Endodermal cell (in vitro differentiated cells): ENCODE measurements around the gene KBTBD4. TPM values are rescaled to one million over a fixed set of nuclear protein-coding genes. Genes with fewer than 3 reads are reported as not detected.
A peak's percentile ranks its signal among the peaks of the same experiment; 100 is the strongest.

Source experiments
- DNase-seq: peaks from one replicate; pipeline ENCODE4 v3.0.0-alpha.2; 2017
- H3K27ac ChIP-seq: 2 replicates; pipeline ENCODE4 v1.5.1; 2013; ENCODE audit warnings: mild to moderate bottlenecking, low read depth, low read length, moderate library complexity
- H3K27me3 ChIP-seq: 2 replicates; pipeline ENCODE4 v1.6.1; 2013; ENCODE audit warnings: mild to moderate bottlenecking, low read length, moderate library complexity; ENCODE audit not compliant: insufficient read depth, control insufficient read depth, poor library complexity, severe bottlenecking
- H3K36me3 ChIP-seq: 2 replicates; pipeline ENCODE4 v1.7.0; 2013; ENCODE audit warnings: mild to moderate bottlenecking, low read length, moderate library complexity; ENCODE audit not compliant: control insufficient read depth, insufficient read depth
- H3K4me1 ChIP-seq: one replicate; pipeline ENCODE4 v1.7.0; 2013; ENCODE audit warnings: low read length; ENCODE audit not compliant: control insufficient read depth, insufficient read depth
- H3K4me3 ChIP-seq: 2 replicates; pipeline ENCODE4 v1.5.1; 2013; ENCODE audit warnings: mild to moderate bottlenecking, low read length, moderate library complexity
- H3K9ac ChIP-seq: 2 replicates; pipeline ENCODE4 v1.6.1; 2013; ENCODE audit warnings: mild to moderate bottlenecking, low read length, moderate library complexity; ENCODE audit not compliant: poor library complexity, severe bottlenecking; ENCODE audit errors: extremely low read depth
- H3K9me3 ChIP-seq: 2 replicates; pipeline ENCODE4 v1.6.1; 2013; ENCODE audit warnings: mild to moderate bottlenecking, low read length, moderate library complexity; ENCODE audit not compliant: control insufficient read depth
- H3K27ac Mint-ChIP-seq: 2 replicates; pipeline ENCODE4 v1.8.0; 2020; ENCODE audit warnings: mixed read lengths
- H3K27me3 Mint-ChIP-seq: 2 replicates; pipeline ENCODE4 v1.8.0; 2021; ENCODE audit warnings: mild to moderate bottlenecking, mixed read lengths; ENCODE audit not compliant: insufficient read depth
- H3K36me3 Mint-ChIP-seq: 2 replicates; pipeline ENCODE4 v1.8.0; 2020; ENCODE audit warnings: low read depth, mixed read lengths
- H3K4me1 Mint-ChIP-seq: 2 replicates; pipeline ENCODE4 v1.8.0; 2020; ENCODE audit warnings: mixed read lengths
- H3K4me3 Mint-ChIP-seq: 2 replicates; pipeline ENCODE4 v1.8.0; 2020; ENCODE audit warnings: mild to moderate bottlenecking, moderate library complexity, mixed read lengths
- H3K9me3 Mint-ChIP-seq: 2 replicates; pipeline ENCODE4 v1.8.0; 2020; ENCODE audit warnings: mild to moderate bottlenecking, mixed read lengths
- WGBS, 2 experiments: methylation state at CpG; one replicate each; pipeline versions ENCODE4 v1.1.5 to v1.1.7; 2013; ENCODE audit warnings: missing lambda C conversion rate in 2 of 2, mixed read lengths in 1 of 2; ENCODE audit not compliant: insufficient coverage in 1 of 2, insufficient read length in 1 of 2; 5-methylcytosine and 5-hydroxymethylcytosine counted together
- total RNA-seq, 2 donors: library from RNA; stranded (reverse); fragmentation: NEBNext Ultra II Directional in 1 of 2; extraction: Animal tissue kit (Norgen Biotek cat#: 25700) in 1 of 2; gene quantifications; 2 replicates in 1 of 2; 3 replicates in 1 of 2; pipeline ENCODE4 v1.2.1, GENCODE V29; 2021
- TF ChIP-seq, protein P1 (sequence below): fragments of 200-600 bp; sonication (generic); conservative IDR thresholded peaks from 2 replicates; pipeline ENCODE4 v1.5.0; 2021; ENCODE audit warnings: antibody characterized with exemption, mild to moderate bottlenecking

Gene KBTBD4
- total RNA-seq, 2 donors from 2014 or later, result 13.7 to 14.8 TPM

DNA sequence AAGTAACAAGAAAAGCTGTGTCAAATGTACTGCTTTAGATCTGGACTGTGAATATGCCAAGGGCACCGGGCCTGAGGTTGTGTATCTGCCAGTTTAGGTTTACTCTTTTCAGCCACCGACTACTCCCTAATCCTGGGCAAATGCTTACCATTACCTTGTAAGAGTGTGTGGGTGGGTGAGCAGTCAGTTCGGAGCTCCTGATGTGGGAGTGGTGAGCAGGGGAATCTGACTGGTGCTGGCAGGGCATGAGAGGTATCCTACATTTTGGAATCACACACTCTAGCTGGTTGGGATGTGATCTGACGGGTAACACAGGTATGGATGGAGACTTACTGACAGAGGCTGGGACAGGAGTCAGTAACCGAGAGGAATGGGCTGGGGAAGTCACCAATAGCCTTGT, 5.1 kb upstream of the KBTBD4 start:
- peaks cover 53% of the 10 kb centered on the region for H3K36me3 ChIP-seq
- H3K27me3 Mint-ChIP-seq, result no peaks in the 10 kb centered on the region
- peaks cover 2% of the 10 kb centered on the region for H3K9me3 Mint-ChIP-seq

GRCh38 chr11:47577460-47578041, 1.2 kb downstream of the KBTBD4 start:
- no peaks in the 10 kb centered on the region for H3K9me3 ChIP-seq
- H3K9ac ChIP-seq, result peak overlapping the region; percentile 79
- TF ChIP-seq, protein P1, sequence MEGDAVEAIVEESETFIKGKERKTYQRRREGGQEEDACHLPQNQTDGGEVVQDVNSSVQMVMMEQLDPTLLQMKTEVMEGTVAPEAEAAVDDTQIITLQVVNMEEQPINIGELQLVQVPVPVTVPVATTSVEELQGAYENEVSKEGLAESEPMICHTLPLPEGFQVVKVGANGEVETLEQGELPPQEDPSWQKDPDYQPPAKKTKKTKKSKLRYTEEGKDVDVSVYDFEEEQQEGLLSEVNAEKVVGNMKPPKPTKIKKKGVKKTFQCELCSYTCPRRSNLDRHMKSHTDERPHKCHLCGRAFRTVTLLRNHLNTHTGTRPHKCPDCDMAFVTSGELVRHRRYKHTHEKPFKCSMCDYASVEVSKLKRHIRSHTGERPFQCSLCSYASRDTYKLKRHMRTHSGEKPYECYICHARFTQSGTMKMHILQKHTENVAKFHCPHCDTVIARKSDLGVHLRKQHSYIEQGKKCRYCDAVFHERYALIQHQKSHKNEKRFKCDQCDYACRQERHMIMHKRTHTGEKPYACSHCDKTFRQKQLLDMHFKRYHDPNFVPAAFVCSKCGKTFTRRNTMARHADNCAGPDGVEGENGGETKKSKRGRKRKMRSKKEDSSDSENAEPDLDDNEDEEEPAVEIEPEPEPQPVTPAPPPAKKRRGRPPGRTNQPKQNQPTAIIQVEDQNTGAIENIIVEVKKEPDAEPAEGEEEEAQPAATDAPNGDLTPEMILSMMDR, result no peak
- H3K27ac ChIP-seq, result no peak overlapping the region
- no peaks in the 10 kb centered on the region for H3K27me3 ChIP-seq
- peaks cover 11% of the 10 kb centered on the region for H3K4me1 Mint-ChIP-seq
- peak overlapping the region; percentile 98 for H3K27ac Mint-ChIP-seq
- peak overlapping the region; percentile 98 for H3K4me3 ChIP-seq
- H3K4me1 ChIP-seq, result peaks cover 4% of the 10 kb centered on the region
- H3K27me3 Mint-ChIP-seq, result no peaks in the 10 kb centered on the region
- H3K36me3 ChIP-seq, result peaks cover 68% of the 10 kb centered on the region
- H3K4me3 Mint-ChIP-seq, result peak overlapping the region; percentile 96
- DNase-seq, result no peak
- H3K36me3 Mint-ChIP-seq, result peaks cover 56% of the 10 kb centered on the region
- H3K9me3 Mint-ChIP-seq, result no peaks in the 10 kb centered on the region
- 89 to 91% methylated on average over 13 of the region's 13 CpGs for WGBS, 2 experiments

More for the DNA sequence above, 5.1 kb upstream of the KBTBD4 start:
- peaks cover 48% of the 10 kb centered on the region for H3K36me3 Mint-ChIP-seq
- Histone ChIP-seq H3K9ac (no peak overlapping the region), H3K27me3 (no peaks in the 10 kb centered on the region), H3K4me3 (no peak overlapping the region), H3K9me3 (no peaks in the 10 kb centered on the region), H3K27ac (no peak overlapping the region), H3K4me1 (no peaks in the 10 kb centered on the region)
- TF ChIP-seq, protein P1, result no peak
- 88 to 93% methylated on average over 4 to 5 of the region's 5 CpGs for WGBS, 2 experiments
- H3K4me3 Mint-ChIP-seq, result no peak overlapping the region
- peaks cover 7% of the 10 kb centered on the region for H3K4me1 Mint-ChIP-seq
- DNase-seq, result no peak
- peak overlapping the region; percentile 44 for H3K27ac Mint-ChIP-seq

- Histone ChIP-seq H3K36me3 (peaks cover 81% of the 10 kb centered on the region), H3K4me3 (no peak overlapping the region), H3K4me1 (peaks cover 4% of the 10 kb centered on the region), H3K27me3 (no peaks in the 10 kb centered on the region), H3K27ac (no peak overlapping the region), H3K9ac (no peak overlapping the region), H3K9me3 (no peaks in the 10 kb centered on the region)
- no peaks in the 10 kb centered on the region for H3K27me3 Mint-ChIP-seq
- no peak for DNase-seq
- no peaks in the 10 kb centered on the region for H3K9me3 Mint-ChIP-seq
- H3K36me3 Mint-ChIP-seq, result peaks cover 65% of the 10 kb centered on the region
- 94 to 97% methylated on average over 10 to 11 of the region's 11 CpGs for WGBS, 2 experiments
- H3K27ac Mint-ChIP-seq, result no peak overlapping the region
- TF ChIP-seq, protein P1, result no peak
- H3K4me3 Mint-ChIP-seq, result no peak overlapping the region
- H3K4me1 Mint-ChIP-seq, result peaks cover 4% of the 10 kb centered on the region
Measured at GRCh38 chr11:47573321-47573720, 5.4 kb downstream of the KBTBD4 start.
